Hematopoietic multipotent progenitor cell (in vitro differentiated cells): ENCODE results near the gene PPP1R11. TPM values are rescaled to one million over a fixed set of nuclear protein-coding genes. Genes with fewer than 3 reads are reported as not detected.
A peak's percentile ranks its signal among the peaks of the same experiment; 100 is the strongest.
"Not testable (repeated sequence)": the region's sequence is repeated elsewhere in the genome, so short reads cannot be mapped to it uniquely, and the experiment has no call there.

ENCODE experiments used
- DNase-seq, 3 donors: peaks; one replicate each; pipeline ENCODE4 v3.0.0-alpha.2; 2011 to 2015; ENCODE audit warnings: low read depth in 2 of 3, low spot score in 2 of 3
- total RNA-seq: library from RNA; depleted of rRNA; stranded (reverse); fragments of >200 nt; gene quantifications from one replicate; pipeline ENCODE4 v1.2.3, GENCODE V29; 2012

PPP1R11 gene
- total RNA-seq, 1 donor = 16.7 TPM

GRCh38 chr6:30093951-30094661 lies 27.1 kb downstream of the PPP1R11 start:
- DNase-seq = no peak

DNA sequence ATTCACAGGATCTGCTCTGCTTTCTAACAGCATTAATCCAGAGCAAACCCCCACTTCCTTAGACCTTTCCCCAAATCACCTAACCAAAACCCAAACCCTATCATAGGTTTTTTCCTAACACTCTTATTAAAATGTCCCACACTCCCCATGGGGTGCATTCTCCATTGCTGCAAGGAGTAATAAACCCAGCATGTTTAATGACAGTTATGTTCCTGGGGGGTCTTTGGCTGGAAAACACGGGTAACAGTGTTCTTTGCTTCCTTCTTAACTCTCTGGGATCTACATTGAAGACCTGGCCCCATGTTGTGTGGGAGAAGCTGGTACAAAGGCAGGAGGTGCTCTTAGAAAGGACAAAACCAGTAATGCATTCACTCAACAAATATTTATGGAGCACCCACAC lies 29.8 kb downstream of the PPP1R11 start:
- DNase-seq = no peak

DNA sequence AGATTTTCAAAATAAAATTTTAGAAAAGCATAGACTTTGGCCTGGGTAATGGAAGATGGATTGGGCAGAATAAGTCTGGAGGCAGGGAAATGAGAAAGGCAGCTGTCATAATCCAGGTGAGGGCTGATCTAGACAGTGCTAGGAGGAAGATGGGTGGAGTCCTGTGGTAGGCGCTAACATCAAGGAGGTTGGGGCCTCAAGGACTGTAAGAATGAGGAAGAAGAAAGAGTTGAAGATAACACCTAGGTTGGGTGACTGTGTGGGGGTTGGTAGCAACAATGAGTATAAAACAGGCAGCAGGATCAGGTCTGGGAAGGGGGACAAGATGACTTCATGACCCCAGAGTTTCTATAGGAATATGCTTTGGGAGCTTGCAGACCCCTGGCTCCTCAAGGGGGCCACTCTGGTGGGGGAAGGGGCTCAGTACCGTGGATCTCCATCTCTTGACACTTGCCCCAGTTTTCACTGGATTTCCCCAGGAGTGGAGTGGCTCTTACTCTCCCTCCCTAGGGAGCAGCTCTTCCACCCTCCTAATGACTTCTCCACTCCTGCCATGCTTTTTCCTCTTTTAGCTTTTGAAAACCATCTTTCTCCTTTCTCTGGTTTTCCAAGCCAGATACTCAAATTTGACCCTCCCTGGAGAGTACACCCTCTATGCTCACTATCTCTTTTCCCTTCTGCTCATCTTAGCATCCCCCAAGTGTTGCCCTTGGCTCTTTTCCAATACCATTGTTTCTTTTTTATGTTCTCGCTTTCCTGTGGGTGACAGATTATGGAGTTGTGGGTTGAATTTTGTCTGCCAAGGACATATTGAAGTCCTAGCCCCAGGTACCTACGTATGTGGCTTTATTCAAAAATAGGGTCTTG lies 31.1 kb downstream of the PPP1R11 start:
- DNase-seq = no peak

- DNase-seq = no peak
Observed at GRCh38 chr6:30100154-30100553, 33.2 kb downstream of the PPP1R11 start.

DNA sequence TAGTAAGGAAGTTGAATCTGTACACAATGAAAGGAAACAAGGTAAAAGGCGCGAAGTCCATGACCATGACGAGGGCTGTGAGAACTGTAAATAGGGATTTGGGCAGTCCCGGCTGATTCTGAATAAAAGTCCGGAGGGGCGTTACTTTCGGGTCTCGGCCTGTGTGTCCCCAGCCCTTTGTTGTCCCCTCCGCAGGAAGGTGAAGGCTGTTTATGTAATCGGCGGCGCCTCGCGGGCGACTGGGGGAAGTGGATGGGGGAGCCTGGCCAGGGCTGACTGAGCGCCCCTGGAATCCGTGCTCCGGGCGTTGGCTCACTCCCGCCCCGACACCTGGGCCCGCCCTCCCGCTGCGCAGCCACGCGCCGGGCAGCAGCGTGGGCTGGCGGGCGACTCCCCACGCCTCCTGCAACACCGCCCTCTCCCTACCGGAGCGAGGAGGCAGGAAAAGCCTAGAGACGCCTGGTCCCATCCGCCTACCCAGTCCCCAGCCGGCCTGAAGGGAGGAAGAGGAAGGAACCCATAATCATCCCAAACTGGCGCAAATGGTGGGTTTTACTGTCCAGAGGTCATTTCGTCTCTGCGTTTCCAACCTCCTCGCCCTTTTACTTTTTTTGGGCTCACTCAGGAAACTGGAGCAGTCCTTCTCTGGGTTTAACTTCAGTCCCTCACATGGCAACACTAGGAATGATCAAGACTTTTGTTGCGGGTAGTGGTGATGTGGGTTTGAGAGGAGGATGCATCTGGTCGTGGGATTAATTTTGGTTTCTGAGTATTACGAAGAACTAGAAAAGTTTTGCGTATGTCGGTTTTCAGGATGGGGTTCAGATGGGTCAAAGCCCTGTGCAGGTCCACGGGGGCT lies 33.8 kb downstream of the PPP1R11 start:
- peak in 2 of 3 donors; percentile 49 to 61 for DNase-seq

DNA sequence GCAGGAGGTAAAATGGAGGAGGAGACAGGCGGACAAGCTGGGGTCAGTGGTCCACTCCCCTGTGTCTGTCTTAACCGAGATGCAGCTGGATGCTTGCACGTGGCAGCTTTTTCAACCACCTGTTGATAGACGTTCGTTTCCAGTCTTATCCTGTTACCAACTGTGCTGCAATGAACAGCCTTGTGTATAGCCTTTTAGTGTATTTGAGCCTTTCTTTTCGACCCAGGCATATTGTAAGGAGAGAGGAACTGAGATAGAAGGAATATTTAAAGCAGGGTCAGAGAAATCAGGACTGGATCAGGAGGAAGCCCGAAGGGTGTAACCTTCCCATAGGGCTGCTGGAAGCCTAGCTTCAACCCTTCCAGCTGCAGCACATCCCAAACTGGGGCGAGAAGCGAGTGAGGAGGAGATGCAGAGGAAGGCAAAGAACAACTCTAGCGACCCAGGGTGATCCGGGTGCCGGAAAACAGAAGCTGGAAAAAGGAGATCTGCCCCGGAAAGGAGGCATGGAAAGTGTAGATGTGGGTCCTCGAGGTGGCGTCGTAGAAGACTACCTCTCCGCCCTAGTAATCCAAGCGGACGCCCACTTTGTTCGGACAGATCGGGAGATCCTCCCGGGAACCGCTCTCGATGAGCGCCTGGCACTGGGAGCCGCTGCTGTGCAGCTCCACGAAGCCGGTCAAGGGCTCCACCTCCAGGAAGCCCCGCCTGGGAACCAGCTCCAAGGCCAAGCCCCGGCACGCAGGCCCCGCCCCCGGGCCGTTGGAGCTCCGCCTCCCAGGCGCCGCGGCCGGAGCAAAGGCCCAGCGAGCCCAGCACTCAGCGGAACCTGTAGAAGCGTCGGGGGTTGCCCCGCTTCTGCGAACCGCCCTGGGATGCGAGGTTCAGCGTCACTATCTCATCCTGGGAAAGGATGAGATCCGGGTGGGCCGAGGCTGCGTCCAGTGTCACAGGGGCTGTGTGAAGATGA lies 34.7 kb downstream of the PPP1R11 start:
- DNase-seq = peak in 2 of 3 donors; percentile 29 to 49

DNA sequence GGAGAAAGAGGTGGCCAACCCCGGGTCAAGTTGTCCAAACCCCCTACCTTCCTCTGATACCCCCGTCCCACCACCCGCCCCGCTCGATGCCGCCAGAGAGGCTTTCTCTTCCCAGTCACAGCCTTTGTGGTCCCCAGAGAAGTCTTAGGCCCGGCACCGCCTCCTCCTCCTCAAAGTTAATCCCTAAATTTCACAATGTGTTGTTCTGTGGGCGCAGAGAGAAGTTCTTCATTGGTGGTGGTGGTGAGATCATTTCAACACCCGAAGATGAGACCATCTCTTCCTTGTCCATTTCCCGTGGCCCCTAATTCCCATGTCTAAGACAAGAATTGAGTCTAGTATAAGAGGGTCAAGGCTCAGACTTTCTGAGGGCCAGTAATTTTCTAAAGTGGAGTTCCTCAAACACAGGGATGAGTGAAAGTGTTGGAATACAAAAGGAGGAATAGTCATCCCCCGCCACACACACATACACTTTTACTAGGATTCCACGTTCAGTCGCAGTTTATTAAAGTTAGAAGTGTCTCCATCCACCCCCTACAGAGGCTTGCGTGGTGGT lies 35.5 kb downstream of the PPP1R11 start:
- DNase-seq = no peak

GRCh38 chr6:30102970-30103871 lies 36.2 kb downstream of the PPP1R11 start:
- DNase-seq = peak; percentile 65 to 94 (median 84)

GRCh38 chr6:30103872-30104179 lies 36.8 kb downstream of the PPP1R11 start:
- no peak for DNase-seq

GRCh38 chr6:30104661-30105060 lies 37.7 kb downstream of the PPP1R11 start:
- no peak for DNase-seq

- DNase-seq = no peak
Observed at GRCh38 chr6:30111266-30111856, 44.4 kb downstream of the PPP1R11 start.

GRCh38 chr6:30112402-30112994 lies 45.5 kb downstream of the PPP1R11 start:
- no peak for DNase-seq

GRCh38 chr6:30113003-30113759 lies 46.2 kb downstream of the PPP1R11 start, which contains the start of gene TRIM31:
TSS of gene TRIM31 (minus strand) at chr6:30113090. CDS start at chr6:30112805, 285 bp downstream.
- no peak for DNase-seq

DNA sequence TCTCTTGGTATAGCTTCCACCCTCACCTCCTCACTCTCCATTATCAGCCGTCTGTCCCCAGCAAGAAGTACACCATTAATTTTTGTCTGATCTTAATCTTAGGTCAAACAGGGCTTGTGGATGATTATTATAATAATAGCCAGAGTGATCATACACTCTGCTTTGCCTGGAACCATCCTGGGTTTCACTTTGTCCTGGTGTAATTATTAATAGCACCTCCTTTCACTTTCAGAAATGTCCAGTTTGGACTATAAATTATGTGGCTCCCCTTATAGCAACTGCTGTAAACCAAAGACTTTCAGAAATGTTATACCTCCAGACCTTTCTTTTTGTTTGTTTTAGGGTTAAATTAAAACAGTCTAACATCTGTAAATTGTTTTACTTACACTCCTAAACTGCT lies 46.8 kb downstream of the PPP1R11 start:
- no peak for DNase-seq

DNA sequence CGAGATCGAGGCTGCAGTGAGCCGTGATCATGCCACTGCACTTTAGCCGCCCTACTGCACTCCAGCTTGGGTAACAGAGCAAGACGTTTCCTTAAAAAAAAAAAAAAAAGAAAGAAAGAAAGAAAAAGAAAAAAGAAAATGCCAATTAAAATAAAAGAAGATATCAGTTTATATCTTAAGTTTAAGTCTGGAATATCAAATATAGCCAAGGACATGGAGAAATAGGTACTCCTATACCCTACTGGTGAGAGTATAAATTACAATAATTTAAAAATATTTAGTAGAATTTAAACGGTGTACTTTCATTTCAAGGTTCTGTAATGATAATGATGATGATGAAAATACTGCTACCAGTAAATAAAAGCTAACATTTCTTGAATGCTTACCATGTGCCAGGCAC lies 49.7 kb downstream of the PPP1R11 start:
- DNase-seq = no peak

DNA sequence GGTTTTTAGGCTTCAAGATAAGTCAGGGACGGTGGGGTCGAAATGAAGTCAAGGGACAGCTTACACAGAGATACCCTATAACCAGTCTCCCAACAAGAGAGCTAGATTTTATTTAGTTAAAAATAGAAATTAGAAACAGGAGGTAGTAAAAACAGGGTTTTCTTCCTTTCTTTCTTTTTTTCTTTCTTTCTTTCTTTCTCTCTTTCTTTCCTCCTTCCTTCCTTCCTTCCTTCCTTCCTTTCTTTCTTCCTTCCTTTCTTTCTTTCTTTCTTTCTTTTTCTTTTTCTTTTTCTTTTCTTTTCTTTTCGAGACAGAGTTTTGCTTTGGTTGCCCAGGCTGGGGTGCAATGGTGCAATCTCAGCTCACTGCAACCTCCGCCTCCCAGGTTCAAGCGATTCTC lies 51.7 kb downstream of the PPP1R11 start:
- not testable (repeated sequence) for DNase-seq
